A549 (cell line): ENCODE data around the gene MTPN.

Experiments
- CTCF ChIP-seq: fragments of >200 bp; sonication (Bioruptor Twin); formaldehyde crosslinking; IDR thresholded peaks from 3 replicates; pipeline ENCODE4 v1.5.1; 2016
- HDAC2 ChIP-seq: fragments of 200-600 bp; sonication (generic); IDR thresholded peaks from 2 replicates; pipeline ENCODE4 v1.6.1; 2016
- HOXB5 ChIP-seq: fragments of 250-450 bp; sonication (Bioruptor Pico); IDR thresholded peaks from 2 replicates; pipeline ENCODE4 v1.5.0; 2020; ENCODE audit warnings: mild to moderate bottlenecking, moderate library complexity
- MYC ChIP-seq: IDR thresholded peaks from 2 replicates; pipeline ENCODE4 v1.6.1; 2012; ENCODE audit warnings: mild to moderate bottlenecking, inconsistent platforms, low read length, improper control_type of control experiment, borderline replicate concordance
- POLR2A ChIP-seq: IDR thresholded peaks from 2 replicates; pipeline ENCODE4 v1.6.1; 2012; ENCODE audit warnings: mild to moderate bottlenecking, low read length

GRCh38 chr7:135962802-135963201, 14.4 kb downstream of the MTPN start:
- TF ChIP-seq CTCF (no peak), HOXB5 (CRISPR knock-in tag) (no peak), MYC (no peak), POLR2A (no peak), HDAC2 (no peak)
